HG02610 (cell line): ENCODE data around the gene TCERG1L.
"Not testable (repeated sequence)": the region's sequence is repeated elsewhere in the genome, so short reads cannot be mapped to it uniquely, and the experiment has no call there.

ENCODE experiments used
- ATAC-seq: cut with Tn5 transposase; IDR thresholded peaks from one replicate; pipeline ENCODE4 v1.9.1; 2021; ENCODE audit warnings: mild to moderate bottlenecking, moderate library complexity; ENCODE audit not compliant: unreplicated experiment

Gene TCERG1L

DNA sequence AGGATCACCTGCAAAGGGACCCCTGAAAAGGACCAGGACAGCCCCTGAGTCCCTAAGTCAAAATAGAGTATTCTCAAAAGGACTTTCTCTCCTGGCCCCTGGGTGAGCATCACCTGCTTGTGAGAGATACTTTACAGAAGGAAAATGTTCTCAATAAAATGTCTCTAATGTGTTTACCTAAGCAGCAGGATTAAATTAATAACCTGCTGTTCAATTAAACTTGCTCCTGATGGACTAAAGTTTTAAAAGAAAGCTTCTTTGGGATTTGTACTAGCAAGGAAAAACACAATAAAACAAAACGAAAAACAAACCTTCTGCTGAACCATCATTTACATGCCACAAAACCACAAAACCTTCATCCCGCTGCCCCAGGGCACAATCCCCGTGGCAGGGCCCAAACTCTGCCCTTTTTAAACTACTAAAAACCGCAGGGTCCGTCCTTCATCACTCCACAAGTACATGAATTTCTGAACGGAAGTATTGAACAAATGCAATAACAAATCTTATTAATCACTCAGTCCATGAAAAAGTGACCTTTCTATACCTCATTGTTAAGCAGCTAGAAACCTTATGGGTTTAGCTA is 197.7 kb downstream of the TCERG1L start:
- no peak for ATAC-seq

DNA sequence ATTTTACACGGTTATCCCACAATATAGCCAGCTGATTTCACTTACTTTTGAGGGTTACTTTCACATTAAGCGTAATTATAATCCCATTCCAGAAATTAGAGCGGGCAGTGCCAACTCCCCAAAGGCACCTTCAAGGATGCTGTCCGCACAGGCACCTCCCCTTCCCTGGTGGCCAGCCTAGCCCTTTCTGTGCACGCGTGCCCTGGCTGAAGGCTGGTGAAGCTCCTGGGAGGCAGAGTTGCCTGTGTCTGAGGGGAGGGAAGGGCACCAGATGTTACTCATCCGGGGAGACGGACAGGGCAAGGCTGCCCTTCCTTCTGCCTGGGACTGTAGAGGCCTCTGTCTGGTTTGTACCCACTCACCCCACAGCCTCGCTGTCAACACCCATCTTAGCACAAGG is 198.4 kb downstream of the TCERG1L start:
- no peak for ATAC-seq

DNA sequence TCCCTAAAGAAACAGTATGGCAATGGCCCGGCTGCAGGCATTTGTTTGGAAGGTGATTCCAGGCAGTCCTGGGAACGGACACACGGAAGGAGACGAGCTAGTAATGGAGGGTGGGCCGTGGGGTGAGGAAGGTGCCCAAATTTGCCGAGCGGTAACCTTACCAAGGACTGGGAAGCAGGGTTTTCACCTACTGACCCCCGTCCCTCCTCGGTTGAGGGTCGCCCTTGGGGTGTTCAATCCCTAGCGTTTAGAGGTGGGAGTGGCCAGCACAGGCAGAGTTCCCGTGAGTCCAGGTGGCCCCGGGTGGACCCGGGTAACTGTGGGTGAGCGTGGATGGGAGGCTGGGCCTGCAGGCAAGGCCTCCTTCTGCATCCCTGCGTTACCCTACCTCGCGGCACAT is 198.8 kb downstream of the TCERG1L start:
- no peak for ATAC-seq

DNA sequence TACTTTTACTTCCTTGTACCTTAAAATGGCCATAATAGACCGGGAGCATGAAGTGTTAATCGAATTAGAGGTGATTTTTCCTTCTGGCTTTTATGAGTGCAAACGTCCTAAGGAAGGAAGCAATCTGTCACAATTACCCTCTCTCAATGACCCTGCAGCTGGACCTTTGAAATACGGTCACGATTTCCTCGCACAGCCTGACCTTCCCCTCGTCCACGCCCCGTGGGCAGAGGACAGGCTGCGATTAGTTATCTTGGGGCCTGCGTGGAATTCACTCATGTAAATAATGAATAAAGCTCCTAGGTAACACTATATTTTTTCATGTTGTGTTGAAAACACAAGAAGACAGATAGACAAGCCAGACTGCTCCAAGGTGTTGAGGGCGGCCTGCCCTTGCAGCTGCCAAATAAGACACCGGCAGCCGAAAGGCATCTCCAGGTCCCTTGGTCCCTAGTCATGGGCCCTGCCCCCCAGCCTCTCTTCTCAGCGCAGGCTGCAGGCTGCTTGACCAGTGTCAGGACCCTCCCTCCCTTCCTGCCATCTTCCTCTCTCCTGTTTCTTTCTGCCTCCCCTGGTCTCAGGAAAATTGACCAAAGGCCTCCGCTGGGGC is 199.9 kb downstream of the TCERG1L start:
- no peak for ATAC-seq

DNA sequence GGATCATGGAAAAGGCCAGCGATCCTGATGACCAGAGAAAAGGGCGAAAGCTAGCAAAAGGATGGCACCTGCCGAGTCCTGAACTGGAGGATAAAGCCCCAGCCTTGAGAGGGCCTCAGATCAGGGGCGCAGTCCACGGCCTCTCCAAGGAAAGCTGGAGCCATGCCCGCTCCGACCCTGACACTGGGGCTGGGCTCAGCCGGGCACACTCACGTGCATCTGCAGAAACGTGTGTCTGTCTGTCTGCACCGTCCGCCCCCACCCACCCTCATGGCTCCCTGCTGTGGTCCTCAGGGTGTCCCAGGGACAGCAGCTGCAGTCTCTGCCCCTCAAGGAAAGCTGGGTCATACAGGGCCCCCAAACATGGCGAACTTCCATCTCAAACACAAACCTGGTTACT is 200.5 kb downstream of the TCERG1L start:
- ATAC-seq, result no peak

DNA sequence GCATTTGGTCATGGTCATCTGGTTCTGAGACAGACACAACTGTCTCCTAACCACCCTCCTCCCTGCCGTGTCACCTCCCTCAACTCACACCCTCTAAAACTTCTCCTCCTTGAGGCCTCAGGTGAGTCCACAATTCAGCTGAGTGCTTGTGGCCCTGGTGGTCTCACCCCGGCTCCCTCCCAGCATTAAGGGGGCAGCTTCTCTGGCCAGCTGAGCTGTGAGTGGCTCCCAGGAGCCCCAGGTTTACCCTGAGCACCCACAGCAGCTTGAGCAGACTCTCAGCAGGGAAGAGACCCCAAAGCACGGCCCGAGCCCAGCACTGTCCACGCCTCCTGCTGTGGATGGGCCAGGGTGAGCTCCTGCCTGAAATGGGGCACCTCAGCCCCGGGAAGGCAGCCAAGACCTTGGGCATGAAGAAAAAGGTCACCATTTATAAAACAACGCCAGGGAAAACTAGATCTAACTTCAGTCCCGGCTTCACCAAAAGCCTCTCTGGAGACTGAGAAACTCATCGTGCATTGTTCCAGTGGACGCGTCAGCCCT is 201.2 kb downstream of the TCERG1L start:
- ATAC-seq, result no peak

DNA sequence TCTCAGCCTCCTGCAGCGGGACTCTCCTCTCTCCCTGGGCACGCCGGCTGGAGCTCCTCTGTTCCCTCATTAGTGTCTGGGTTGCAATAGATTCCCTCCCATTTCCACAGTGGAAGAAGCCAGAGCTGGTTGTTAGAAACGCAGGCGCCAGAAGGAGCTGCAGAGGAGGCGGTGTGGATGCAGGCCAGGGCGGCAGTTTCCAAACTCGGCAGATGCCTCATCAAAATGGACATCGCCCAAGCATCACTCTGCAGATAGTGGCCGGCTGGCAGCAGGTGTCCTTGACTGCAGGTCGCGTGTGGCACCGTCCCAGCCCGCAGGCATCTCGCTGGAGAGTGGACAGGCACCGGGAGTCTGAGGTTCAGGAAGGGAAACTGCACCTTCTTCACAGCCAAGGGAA is 201.8 kb downstream of the TCERG1L start:
- ATAC-seq, result no peak

DNA sequence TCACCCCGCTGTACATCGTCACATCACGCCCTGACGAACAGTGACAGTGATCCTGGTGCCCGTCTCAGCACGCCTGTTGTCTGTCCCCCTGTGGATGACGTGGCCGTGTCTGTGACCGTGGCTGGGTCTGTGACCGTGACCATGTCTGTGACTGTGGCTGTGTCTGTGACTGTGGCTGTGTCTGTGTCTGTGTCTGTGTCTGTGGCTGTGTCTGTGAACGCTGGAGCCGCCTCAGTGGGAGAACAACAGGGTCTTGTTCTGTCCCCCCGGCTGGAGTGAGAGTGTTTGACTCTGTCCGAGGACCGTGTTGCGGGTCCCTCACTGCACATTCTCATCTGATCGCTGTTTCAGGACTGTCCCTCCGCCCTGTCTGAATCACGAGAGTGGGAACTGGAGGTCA is 202.2 kb downstream of the TCERG1L start:
- ATAC-seq, result no peak

DNA sequence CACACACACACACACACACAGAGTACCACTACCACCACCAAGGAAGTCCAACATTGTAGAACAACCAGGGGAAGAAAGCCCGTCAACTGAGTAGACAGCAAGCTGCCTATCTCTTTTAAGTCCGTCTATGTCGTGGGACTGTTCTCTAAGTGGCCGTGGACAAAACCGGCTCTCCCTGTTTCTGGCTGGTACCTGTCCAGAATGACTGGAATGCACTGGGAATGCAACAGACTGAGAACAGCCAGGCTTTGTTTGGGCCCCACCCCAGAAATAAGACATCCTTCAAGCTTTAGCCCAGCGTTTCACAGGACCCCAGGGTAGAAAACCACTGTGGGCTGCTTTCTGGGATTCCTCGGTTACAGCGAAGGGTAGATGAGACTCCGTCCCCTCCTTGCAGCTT is 203.6 kb downstream of the TCERG1L start:
- ATAC-seq, result no peak

DNA sequence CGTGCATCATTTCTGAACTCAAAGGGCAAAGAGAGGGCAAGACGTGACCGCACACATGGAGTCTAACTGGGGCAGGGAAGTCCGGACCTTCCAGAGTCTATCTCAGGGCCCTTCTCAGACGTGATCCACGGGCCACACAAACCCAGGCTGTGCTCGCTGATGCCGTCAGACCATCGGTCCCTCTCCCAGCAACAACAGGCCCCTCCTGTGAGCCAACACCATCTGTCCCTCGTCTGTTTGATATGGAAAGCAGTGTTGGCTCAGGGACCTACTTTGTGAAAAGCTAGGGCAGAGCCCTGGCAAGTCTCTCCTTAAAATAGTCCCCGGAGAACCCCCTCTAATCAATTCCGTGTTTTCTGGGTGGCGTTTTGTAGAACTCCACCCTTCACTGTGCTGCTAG is 208.8 kb downstream of the TCERG1L start:
- no peak for ATAC-seq

DNA sequence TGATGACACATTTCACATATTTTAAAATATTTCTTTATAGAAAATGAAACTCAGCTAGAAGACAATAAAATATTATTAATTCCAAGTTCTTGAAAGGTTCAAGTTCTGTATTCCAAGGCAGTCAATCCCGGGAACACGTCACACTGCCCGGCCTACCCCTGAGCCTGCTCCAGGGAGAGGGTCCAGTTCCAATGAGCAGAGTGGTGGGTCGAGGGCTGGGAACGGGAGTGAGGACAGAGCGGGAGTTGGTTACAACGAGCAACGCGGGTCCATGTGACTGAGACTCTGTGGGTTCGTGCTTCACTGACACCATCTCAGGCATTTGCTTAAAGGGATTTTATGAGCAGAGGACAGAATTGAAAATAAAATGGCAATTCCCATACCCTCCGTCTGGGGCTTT is 209.4 kb downstream of the TCERG1L start:
- ATAC-seq, result no peak

DNA sequence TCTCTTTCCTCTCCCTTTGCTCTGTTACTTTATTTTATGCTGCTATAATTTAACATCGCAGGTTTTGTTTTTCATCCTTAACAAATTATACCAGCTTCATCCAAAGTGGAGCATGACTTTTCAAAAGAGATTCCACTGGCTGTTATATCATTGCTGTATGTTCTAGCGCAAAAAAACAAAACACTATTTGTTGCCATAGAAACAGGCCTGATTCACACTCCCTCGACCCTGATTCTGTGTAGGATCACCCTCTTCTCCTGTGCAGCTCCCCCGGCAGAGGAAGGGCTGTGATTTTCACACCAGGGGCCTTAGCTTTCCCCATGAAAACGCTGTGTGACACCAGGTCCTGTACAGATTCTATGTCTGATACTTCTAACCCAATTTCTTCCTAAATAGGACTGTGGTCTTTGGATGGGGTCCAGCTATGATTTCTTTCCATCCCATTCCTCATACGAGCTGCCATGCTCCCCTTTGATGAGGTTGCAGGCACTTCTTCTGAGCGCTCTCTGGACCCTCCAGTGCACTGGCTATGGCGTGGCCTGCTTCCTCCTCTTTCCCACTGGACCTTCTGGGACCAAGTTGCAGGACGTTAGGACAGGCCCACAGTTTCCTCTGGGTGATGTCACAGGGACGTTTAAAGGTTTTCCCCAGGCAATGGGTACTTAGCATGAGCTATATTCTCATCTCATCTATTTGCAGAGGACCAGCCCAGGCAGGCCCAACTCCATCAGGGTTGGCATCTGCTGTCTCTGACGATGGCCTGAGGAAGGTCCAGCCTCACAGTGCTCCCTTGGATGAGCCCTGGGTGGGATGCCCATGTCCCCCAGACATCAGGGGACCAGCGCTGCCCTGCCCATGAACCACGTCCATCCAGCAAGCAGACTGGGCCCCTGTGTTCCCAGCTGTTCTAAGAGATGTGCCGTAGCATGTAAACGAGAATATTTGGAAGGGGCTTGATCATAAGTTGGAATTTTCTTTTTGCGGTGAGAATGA is 210.8 kb downstream of the TCERG1L start:
- ATAC-seq, result not testable (repeated sequence)

DNA sequence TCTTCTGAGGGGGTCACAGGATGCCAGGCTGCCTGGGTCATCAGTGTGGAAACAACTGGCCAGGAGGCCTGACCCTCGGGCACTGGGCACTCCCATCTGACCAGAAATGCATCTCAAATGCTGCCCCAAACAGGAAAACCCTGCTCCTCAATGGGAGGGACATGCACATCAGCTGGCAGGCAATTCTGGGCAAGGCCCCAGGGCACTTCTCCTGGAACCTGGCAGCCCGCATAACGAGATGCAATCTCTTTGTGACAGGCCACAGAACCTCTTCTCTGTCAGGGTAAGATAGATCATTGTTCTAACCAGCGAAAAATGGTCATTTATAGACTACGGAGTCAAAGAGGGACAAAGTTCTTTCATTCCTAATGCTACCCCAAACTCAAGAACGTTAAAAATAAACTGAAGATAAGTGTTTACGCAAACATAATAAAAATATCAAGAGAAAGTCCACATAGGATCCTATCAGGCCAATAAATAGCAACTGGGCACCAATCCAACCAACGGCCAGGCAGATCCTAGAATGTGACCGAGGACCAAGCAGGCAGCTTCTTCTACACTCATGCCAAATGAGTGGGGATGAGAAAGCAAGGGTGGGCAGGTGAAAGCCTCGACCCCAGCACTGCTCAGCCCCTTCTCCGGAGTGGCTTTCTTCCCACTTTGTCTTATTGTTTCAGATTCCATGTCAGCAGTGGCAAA is 212.3 kb downstream of the TCERG1L start:
- no peak for ATAC-seq

DNA sequence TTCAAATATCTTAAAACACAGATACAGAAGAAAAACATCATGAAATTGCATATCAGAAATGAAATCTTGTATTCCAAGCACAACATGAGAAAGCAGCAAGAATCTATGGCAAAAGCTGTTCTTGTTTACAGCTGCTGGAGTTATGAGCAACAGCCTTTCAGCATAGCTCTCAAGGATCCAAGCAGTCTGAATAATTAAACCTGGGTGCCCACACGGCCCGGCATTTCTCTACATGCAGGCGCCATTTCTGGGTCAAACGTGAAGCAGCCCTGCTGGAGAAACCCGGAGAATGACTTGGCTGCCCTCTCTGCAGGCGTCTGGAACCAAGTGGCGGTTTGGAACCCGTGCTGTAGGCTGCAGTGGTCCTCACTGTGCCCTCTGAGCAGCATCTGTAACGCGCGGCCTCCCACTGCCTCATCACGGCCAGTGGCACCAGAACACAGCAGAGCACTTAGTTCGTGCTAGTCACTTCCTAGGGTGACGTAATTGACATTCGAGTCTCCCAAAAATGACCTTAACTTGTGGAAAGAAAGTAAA is 213.0 kb downstream of the TCERG1L start:
- no peak for ATAC-seq

DNA sequence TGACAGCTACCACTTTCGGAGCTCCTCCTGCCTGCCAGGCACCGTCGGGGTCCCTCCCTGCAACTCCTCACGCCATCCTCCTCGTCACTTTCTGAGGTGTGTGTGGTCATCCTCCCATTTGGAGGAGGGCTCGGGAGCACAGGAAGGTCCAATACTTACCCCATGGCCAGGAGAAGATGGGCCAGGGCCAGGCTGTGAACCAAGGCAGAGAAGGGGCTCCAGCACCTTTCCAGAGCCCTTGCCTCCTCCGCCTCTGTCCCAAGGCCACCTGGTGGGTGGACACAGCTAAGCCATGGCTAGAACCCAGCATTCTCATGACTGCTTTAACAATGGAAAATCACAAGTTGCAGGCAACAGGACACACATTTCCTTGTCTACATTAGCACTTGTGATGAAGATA is 215.5 kb downstream of the TCERG1L start:
- no peak for ATAC-seq

DNA sequence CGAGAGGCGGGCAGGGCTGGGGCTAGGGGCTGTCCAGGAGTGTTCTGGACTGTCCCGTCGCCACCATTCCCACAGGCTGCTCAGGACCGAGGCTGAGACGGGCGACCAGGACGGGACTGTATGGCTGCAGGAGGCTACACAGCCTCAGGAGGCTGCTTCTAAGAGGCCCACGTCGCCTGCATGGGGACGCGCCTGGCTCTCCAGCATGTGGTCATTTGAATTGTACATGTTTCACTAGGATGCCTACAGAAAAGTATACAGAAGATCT is 216.3 kb downstream of the TCERG1L start:
- ATAC-seq, result no peak

DNA sequence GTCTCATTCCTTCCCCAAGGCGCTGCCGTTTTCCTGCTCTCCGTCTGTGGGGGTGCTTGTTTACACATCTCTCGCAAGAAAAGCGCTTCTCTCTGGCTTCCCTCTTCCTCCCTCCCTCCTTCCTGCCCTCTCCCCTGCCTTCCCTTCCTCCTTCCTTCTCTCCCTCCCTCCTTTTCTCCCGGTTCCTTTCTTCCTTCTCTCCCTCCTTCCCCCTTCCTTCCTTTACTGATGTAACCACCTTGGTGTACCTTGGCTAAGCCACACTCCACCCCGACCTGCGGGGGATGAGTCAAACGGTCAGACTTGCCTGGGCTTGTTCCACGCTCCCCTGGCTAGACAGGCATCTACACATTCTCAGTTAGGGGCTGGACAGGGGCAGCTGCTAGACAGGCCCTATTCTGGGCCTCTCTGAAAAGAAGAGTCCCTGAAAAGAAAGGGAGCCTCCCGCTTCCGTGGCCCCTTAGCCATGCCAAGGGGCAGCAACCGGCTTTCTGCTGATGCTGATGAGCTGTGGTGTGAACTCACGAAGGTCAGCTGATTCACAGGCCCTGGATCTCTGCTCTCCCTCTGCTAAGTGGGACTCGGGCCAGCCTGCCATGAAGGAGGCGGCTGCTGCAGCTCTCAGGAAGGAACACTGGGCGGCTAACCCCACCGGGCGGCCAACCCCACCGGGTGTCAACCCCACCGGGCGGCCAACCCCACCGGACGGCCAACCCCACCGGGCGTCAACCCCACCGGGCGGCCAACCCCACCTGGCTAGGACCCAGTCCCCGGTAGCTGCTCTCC is 216.8 kb downstream of the TCERG1L start:
- no peak for ATAC-seq

DNA sequence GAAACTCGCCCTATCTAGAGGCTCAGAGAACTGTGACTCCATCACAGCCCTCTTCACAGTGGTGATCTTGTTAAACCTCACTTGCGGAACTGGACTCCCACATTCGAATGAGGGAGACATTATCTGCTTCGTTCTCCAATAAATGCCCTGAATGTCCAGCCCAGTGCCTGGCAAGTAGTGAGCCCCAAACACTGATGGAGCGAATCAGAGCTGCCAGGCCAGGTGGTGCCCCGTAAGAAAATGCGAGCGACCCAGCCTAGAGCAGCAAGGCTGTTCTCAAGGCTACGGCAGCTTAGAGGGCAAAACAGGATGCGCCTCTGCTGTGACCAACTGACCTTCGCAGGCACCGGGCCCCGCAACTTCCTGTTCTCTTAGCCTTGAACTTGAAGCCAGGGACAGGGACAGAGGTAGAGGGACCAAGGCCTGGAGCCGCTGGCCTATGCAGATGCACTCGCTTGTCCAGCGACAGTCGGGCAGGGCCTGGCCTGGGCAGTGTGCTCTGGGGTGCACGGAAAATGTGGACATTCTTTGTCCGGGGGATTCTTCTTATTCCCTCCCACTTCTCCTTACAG is 217.6 kb downstream of the TCERG1L start:
- ATAC-seq, result no peak

DNA sequence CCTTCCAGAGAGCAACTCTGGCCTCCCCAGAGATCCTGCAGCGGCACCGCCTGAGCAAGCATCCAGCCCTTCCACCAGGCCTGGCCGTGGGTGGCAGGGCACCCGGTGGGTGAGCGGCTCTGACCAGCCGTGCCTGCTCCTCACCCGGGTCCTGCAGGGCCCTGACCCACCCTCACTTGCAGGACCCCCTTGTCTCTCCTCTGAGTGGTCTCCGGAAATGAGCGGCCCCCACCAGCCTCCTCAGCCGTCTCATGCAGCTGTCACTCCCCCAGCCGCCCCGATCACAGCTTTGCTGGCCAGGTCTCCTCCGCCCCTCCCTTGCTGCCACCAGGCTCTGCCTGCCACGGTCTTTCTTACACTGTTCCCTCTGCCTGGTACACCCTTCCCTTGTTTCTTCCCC is 218.2 kb downstream of the TCERG1L start:
- no peak for ATAC-seq

DNA sequence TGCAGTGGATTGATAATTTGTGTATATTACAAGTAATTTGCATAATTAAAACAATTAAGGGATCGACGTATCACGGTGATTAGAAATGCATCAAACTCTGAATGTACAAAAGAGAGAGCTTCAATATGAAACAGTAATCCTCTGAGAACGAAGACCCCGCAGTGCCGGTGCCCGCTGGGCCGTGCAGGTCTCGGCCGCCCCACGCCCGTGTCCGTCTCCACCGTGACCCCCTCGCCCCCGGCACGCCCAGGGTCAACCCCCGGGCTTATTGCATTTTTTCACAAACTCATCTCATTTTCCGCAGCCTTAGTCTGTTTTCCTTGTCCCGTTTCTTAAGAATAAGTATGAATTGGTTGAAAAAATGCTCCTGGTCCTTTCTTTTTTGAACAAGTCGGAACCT is 218.6 kb downstream of the TCERG1L start:
- ATAC-seq, result no peak
